Panc1 (cell line): ENCODE measurements around the gene CEP83. TPM values are rescaled to one million over a fixed set of nuclear protein-coding genes. Genes with fewer than 3 reads are reported as not detected.

Source experiments
- ATAC-seq: fragments of 200-7000 bp; cut with Tn5 transposase; 2 replicates; pipeline ENCODE4 v1.9.1; 2020; ENCODE audit warnings: mild to moderate bottlenecking, moderate library complexity
- BruUV-seq: library from RNA; stranded (reverse); fragments of 400-500 nt; replicated peaks from 2 replicates; lab custom pipeline; 2021; lab: Mats Ljungman, UMichigan
- CTCF ChIA-PET: fragments of 300-600 bp; sonication (Branson Sonifier 250); formaldehyde crosslinking; loops from one replicate; lab custom pipeline; 2022; ENCODE audit warnings: antibody characterized with exemption; lab: Charles Lee
- POLR2A ChIA-PET: fragments of 300-600 bp; sonication (Branson Sonifier 250); formaldehyde crosslinking; loops from one replicate; lab custom pipeline; 2022; ENCODE audit warnings: antibody characterized with exemption; lab: Charles Lee
- DNase-seq: peaks from one replicate; pipeline ENCODE4 v3.0.0-alpha.2; 2010; ENCODE audit warnings: low read depth, low spot score
- H3K27ac ChIP-seq: 2 replicates; pipeline ENCODE4 v1.5.1; 2011; ENCODE audit warnings: mild to moderate bottlenecking, low read length, inconsistent platforms
- H3K27me3 ChIP-seq: fragments of 200-500 bp; sonication (Bioruptor generic); 2 replicates; pipeline ENCODE4 v1.6.0; 2014; ENCODE audit warnings: low read length, inconsistent platforms; ENCODE audit not compliant: control insufficient read depth, insufficient read depth
- H3K36me3 ChIP-seq: fragments of 200-500 bp; sonication (Bioruptor generic); 2 replicates; pipeline ENCODE4 v1.5.1; 2014; ENCODE audit warnings: inconsistent platforms, mild to moderate bottlenecking, low read length, moderate library complexity; ENCODE audit not compliant: control insufficient read depth, insufficient read depth
- H3K4me1 ChIP-seq: 2 replicates; pipeline ENCODE4 v1.5.1; 2011; ENCODE audit warnings: inconsistent platforms, mild to moderate bottlenecking, low read length, moderate library complexity; ENCODE audit not compliant: control insufficient read depth, insufficient read depth
- H3K4me3 ChIP-seq, 2 experiments: 2 replicates each; pipeline ENCODE4 v1.5.1; 2011 to 2012; ENCODE audit warnings: low read depth in 2 of 2, low read length in 2 of 2, mild to moderate bottlenecking in 2 of 2, inconsistent platforms in 1 of 2, moderate library complexity in 1 of 2
- H3K9me3 ChIP-seq: fragments of 200-500 bp; sonication (Bioruptor generic); 2 replicates; pipeline ENCODE4 v1.5.1; 2014; ENCODE audit warnings: low read depth, mild to moderate bottlenecking, inconsistent platforms, low read length, moderate library complexity; ENCODE audit not compliant: control insufficient read depth, insufficient read depth
- CTCF ChIP-seq: fragments of 450-650 bp; IDR thresholded peaks from 2 replicates; pipeline ENCODE4 v1.5.1; 2017; ENCODE audit warnings: mild to moderate bottlenecking
- POLR2AphosphoS5 ChIP-seq: IDR thresholded peaks from 2 replicates; pipeline ENCODE4 v1.6.1; 2012; ENCODE audit warnings: mild to moderate bottlenecking, low read depth, low read length, moderate library complexity
- REST ChIP-seq, 2 experiments: IDR thresholded peaks; 2 replicates each; pipeline ENCODE4 v1.6.1; 2011 to 2012; ENCODE audit warnings: low read depth in 2 of 2, control low read depth in 1 of 2, low read length in 1 of 2, mild to moderate bottlenecking in 1 of 2, moderate library complexity in 1 of 2; ENCODE audit not compliant: insufficient read depth in 1 of 2
- SIN3A ChIP-seq: IDR thresholded peaks from 2 replicates; pipeline ENCODE4 v1.6.1; 2012; ENCODE audit warnings: low read depth, mild to moderate bottlenecking, low read length, moderate library complexity, borderline replicate concordance; ENCODE audit not compliant: insufficient read depth
- TCF7L2 ChIP-seq: IDR thresholded peaks from 2 replicates; pipeline ENCODE4 v1.6.1; 2011; ENCODE audit warnings: mild to moderate bottlenecking, low read depth, low read length, inconsistent platforms
- in situ Hi-C: cut with HindIII; loops from 2 replicates; pipeline ENCODE4 v1.10.0; 2016; ENCODE audit warnings: low sequenced_read_pairs, low pct_unique_long_range_greater_than_20kb
- intact Hi-C: fragments of 100-400 bp; cut with micrococcal nuclease; formaldehyde crosslinking; loops from one replicate; pipeline ENCODE4 v1.10.0; 2022; ENCODE audit not compliant: unreplicated experiment
- total RNA-seq: library from RNA; stranded (reverse); gene quantifications from one replicate; pipeline ENCODE4 v1.2.1, GENCODE V29; 2021; ENCODE audit not compliant: unreplicated experiment

The CEP83 gene
- total RNA-seq, 1 experiment from 2014 or later: 28.0 TPM

- no peak overlapping the region for H3K4me3 ChIP-seq
- BruUV-seq: no TSS peak
- CTCF ChIA-PET: no interaction called here
Observed at GRCh38 chr12:94287245-94287628, 172.4 kb downstream of the CEP83 start.

GRCh38 chr12:94286583-94287244, 173.0 kb downstream of the CEP83 start:
- Histone ChIP-seq H3K9me3 (no peaks in the 10 kb centered on the region), H3K36me3 (no peaks in the 10 kb centered on the region), H3K4me1 (no peaks in the 10 kb centered on the region), H3K27me3 (no peaks in the 10 kb centered on the region), H3K4me3 (no peak overlapping the region), H3K27ac (no peak overlapping the region)
- DNase-seq: no peak
- TF ChIP-seq CTCF (no peak), TCF7L2 (no peak), REST (IDR thresholded peaks at IDR 0.05; ENCODE audit: insufficient read depth in 1 of 2, low read depth in 2 of 2, low read length in 1 of 2) (no peak)
- in situ Hi-C loops (no loop called here), intact Hi-C loops (no loop called here)
- no peak for ATAC-seq
- CTCF ChIA-PET: no interaction called here
- BruUV-seq: no TSS peak
- POLR2A ChIA-PET: no interaction called here

More at GRCh38 chr12:94287245-94287628, 172.4 kb downstream of the CEP83 start:
- intact Hi-C loops: no loop called here
- ATAC-seq (no peak), DNase-seq (no peak)
- POLR2A ChIA-PET: no interaction called here
- H3K27ac ChIP-seq: no peak overlapping the region
- no peaks in the 10 kb centered on the region for H3K27me3 ChIP-seq
- H3K4me1 ChIP-seq: no peaks in the 10 kb centered on the region
- TF ChIP-seq REST (IDR thresholded peaks at IDR 0.05; ENCODE audit: insufficient read depth in 1 of 2, low read depth in 2 of 2, low read length in 1 of 2) (no peak), TCF7L2 (no peak), POLR2AphosphoS5 (no peak), CTCF (no peak), SIN3A (no peak)
- no peaks in the 10 kb centered on the region for H3K9me3 ChIP-seq
- no peaks in the 10 kb centered on the region; the same call in 1 of the 2 replicates for H3K36me3 ChIP-seq
- in situ Hi-C loops: no loop called here
